ENCODE data around the gene ZNF804A. TPM values are rescaled to one million over a fixed set of nuclear protein-coding genes. Genes with fewer than 3 reads are reported as not detected.

ZNF804A gene
- total and polyA plus RNA-seq, 2 of the 4 experiments (the other 2 are of a cell fraction) = 2.2 to 2.7 TPM

- H3K4me2 ChIP-seq (ENCODE audit: low read depth, low read length) = peak overlapping the region; percentile 82; the same call in 1 of the 2 replicates
- no peaks in the 10 kb centered on the region for H3K79me1 ChIP-seq (ENCODE audit: low read depth in 1 of 2, low read length in 2 of 2)
- no peaks in the 10 kb centered on the region for H3K27me3 ChIP-seq (ENCODE audit: control insufficient read depth, insufficient read depth, low read length)
- in situ Hi-C loops (cut with MboI; ENCODE audit: low sequenced_read_pairs) (no loop called here), intact Hi-C loops (cut with micrococcal nuclease) (loop anchor here (10.0 kb wide), 1 partner anchor 119 kb away; no protein-coding TSS in a partner anchor), dilution Hi-C loops (cut with HindIII; ENCODE audit: low sequenced_read_pairs, unreplicated experiment) (no loop called here)
- DNase-seq (no peak), ATAC-seq (ENCODE audit: low read depth) (no peak)
- H2AK9ac ChIP-seq (replicated peaks; ENCODE audit: low read depth, low read length, poor library complexity) = no peak overlapping the region
- H3K23ac ChIP-seq (ENCODE audit: low read depth, low read length) = no peak overlapping the region
- H3K4me3 ChIP-seq (ENCODE audit: insufficient read depth, low read depth, low read length) = peak overlapping the region; percentile 23; the same call in 1 of the 2 replicates
- H3K36me3 ChIP-seq (ENCODE audit: control insufficient read depth, insufficient read depth, low read length) = no peaks in the 10 kb centered on the region
- no peak overlapping the region for H3K56ac ChIP-seq (ENCODE audit: extremely low read depth, insufficient read depth, low read length)
- H2BK120ac ChIP-seq (ENCODE audit: low read depth, low read length) = no peak overlapping the region
- H2AK5ac ChIP-seq (ENCODE audit: low read depth, low read length) = no peak overlapping the region
- H2BK5ac ChIP-seq (ENCODE audit: low read depth, low read length, poor library complexity, severe bottlenecking) = no peak overlapping the region
- no peak overlapping the region for H3K4ac ChIP-seq (ENCODE audit: low read depth, low read length)
- no peak overlapping the region for H3K18ac ChIP-seq (ENCODE audit: low read depth, low read length)
- no peak overlapping the region for H3K14ac ChIP-seq (replicated peaks; ENCODE audit: low read depth, low read length)
- no TSS peak for BruUV-seq (replicated peaks)
- 0 out of 4 replicates have a peak overlapping the region, but pooled peaks of 1 of the 2 experiments have one; percentile 33 for H4K8ac ChIP-seq (ENCODE audit: low read depth in 2 of 2, low read length in 2 of 2)
- H4K5ac ChIP-seq (ENCODE audit: low read depth, low read length) = peak overlapping the region; percentile 78; the same call in 1 of the 2 replicates
- no peak overlapping the region for H4K91ac ChIP-seq (ENCODE audit: insufficient read depth, low read depth, low read length)
- peak overlapping the region; percentile 43 for H2AFZ ChIP-seq (replicated peaks; ENCODE audit: low read length, poor library complexity)
- no CpG with 5 or more reads among the region's 10 CpGs for WGBS, 2 experiments (ENCODE audit: extremely low coverage in 2 of 2, insufficient read length in 1 of 2)
- H2BK20ac ChIP-seq (ENCODE audit: low read depth, low read length) = no peak overlapping the region
- H3K9me3 ChIP-seq (ENCODE audit: control insufficient read depth, insufficient read depth, low read length) = no peaks in the 10 kb centered on the region
- CTCF ChIA-PET = no interaction called here
- no peaks in the 10 kb centered on the region for H3K4me1 ChIP-seq (ENCODE audit: control insufficient read depth, insufficient read depth, low read length)
- no peak overlapping the region for H3K9ac ChIP-seq (ENCODE audit: low read depth, low read length)
- H4K20me1 ChIP-seq (ENCODE audit: insufficient read depth, low read length) = no peaks in the 10 kb centered on the region
- TF ChIP-seq USF2 (IDR thresholded peaks at IDR 0.05; ENCODE audit: low read depth, low read length) (no peak), CEBPB (IDR thresholded peaks at IDR 0.05; ENCODE audit: low read depth, low read length) (no peak), SMC3 (IDR thresholded peaks at IDR 0.05; ENCODE audit: low read depth, low read length) (no peak), MAZ (IDR thresholded peaks at IDR 0.05; ENCODE audit: borderline replicate concordance, low read depth, low read length) (no peak), MAFK (IDR thresholded peaks at IDR 0.05; ENCODE audit: low read depth, low read length) (no peak), CHD1 (IDR thresholded peaks at IDR 0.05; ENCODE audit: low read depth, low read length) (no peak), MXI1 (IDR thresholded peaks at IDR 0.05; ENCODE audit: borderline replicate concordance, low read depth, low read length) (no peak), ELK1 (IDR thresholded peaks at IDR 0.05; ENCODE audit: borderline replicate concordance, low read depth, low read length) (no peak)
- no peak overlapping the region for H2BK15ac ChIP-seq (ENCODE audit: low read depth, low read length)
- POLR2A ChIA-PET (ENCODE audit: unreplicated experiment) = no interaction called here
- H3K9me1 ChIP-seq (ENCODE audit: insufficient read depth, low read length) = no peaks in the 10 kb centered on the region
- H3K27ac ChIP-seq (ENCODE audit: insufficient read depth, low read length) = no peak overlapping the region
Observed at GRCh38 chr2:184765112-184765895, 167.0 kb downstream of the ZNF804A start.
